GM18909 (cell line): Measurements from ENCODE around the gene RAB10.
"Not testable (repeated sequence)": the region's sequence is repeated elsewhere in the genome, so short reads cannot be mapped to it uniquely, and the experiment has no call there.

Source experiments
- ATAC-seq: cut with Tn5 transposase; IDR thresholded peaks from one replicate; pipeline ENCODE4 v1.9.1; 2021; ENCODE audit warnings: mild to moderate bottlenecking; ENCODE audit not compliant: unreplicated experiment, poor library complexity

The RAB10 gene

DNA sequence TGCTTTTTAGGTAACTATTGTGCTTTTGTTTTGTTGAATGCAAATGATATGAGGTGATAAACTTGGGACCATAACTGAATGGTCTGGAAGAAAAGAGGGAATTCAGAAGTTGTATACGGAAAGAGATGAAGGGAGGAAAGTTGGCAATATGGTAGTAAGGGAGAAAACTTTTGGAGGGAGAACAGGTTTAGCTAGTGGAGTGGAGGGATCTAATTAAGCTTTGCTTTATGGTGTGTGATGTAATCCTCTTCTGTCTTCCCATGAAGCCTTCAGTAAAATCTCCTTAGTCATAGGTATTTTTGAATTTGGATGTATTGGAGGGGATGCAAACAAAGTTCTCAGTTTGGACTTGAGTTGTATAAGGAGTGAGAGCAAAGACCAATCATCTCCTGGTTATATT lies 20.2 kb upstream of the RAB10 start:
- ATAC-seq, result no peak

DNA sequence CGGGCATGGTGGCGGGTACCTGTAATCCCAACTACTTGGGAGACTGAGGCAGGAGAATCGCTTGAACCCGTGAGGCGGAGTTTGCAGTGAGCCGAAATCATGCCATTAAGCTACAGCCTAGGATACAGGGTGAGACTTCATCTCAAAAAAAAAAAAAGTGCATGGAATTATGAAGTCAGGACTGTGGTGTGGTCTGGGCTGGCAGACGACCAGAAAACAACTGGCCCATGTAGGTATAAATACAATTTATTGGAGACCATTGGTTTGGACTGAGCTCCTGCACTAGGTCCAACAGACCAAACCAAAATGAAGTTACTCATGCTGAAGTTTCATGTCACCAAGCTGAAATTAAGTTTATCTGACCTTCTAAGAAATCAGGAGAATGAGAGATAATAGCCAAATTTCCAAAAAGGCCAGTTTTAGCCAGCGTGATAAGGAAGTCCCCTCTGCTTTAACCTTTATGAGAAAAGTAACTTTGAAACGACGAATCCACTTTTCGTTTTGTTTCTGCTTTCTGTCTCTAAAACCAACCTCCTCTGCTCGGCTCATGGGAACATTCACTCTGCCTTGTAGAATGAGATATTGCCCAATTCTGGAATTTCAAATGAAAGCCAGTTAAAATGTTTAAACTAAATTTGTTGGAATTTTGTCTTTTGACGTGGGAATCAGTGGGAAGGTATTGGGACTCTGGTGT lies 17.7 kb upstream of the RAB10 start:
- ATAC-seq, result no peak

DNA sequence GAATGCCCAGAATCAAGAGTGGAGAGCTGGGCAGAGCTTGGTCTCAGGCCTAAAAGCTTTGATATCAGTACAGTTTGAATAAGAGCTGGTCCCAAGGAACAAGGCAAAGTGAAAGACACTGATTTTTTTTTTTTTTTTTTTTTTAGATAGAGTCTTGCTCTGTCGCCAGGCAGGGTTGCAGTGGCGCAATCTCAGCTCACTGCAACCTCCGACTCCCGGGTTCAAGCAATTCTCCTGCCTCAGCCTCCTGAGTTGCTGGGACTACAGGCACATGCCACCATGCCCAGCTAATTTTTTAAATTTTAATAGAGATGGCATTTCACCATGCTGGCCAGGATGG lies 17.2 kb upstream of the RAB10 start:
- not testable (repeated sequence) for ATAC-seq

DNA sequence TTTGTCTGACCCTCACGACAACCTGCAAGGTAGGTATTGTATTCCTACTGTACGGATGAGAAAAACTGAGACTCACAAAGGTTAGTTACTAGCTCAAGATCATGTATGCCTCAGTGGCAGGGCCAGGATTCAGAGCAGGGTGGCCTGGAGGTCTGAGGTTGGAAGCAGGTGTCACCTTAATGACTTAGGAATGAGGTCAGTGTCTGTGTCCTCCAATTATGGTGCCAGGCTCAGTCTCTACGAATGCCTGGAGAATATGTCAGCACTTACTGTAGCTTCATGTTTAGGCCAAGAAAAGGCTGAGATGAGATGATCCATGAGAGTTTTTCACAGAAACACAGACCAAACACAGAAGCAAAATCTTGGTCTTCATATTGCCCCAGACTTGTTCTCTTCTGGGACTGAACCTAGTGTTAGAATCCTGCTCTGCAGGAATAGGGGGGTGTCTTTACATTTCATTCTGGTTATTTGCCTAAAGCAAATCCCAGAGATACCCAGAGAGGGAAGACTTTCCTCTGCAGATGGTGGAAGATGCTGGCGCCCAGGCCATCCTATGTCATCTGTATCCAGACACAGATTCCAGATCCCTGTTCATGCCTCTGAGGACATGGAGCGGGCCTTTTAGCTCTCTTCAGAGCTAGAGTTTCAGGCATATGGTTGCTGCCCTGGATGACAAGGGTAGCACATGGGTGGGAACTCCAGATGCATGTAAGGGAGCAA lies 16.3 kb upstream of the RAB10 start:
- no peak for ATAC-seq

DNA sequence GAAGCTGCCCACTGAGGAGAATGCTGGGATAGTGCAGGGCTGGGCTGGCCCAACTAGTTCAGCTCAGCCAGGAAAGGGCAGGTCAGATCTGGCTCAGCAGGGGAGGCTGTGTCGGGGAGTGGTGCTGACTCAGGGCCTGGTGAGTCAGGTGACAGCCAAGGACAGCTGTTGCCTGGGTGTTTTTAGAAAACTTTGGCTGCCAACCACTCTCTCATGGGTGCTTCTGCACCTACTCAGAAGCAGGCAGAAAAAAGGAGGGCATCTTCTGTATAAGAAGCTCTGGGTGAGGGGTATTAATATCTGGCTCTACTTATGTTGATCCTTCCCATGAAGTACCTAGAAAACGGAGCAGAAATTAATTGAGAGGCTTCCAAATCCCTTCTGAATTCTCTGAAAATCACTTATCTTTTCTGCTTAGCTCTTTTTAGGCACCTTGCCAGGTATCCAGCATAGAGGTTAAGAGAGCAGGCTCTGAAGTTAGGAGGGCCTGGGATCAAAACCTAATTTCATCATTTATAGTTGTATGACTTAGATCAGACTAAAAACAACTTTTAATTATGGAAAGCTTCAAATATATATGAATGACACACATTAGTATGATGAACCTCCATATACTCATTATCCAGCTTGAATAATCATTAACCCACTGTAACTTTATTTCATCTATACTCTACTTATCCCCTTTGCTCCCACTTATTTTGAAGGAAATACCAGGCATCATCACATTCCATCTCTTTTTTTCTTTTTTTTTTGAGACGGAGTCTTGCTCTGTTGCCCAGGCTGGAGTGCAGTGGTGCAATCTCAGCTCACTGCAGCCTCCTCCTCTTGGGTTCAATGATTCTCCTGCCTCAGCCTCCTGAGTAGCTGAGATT lies 15.5 kb upstream of the RAB10 start:
- ATAC-seq, result no peak

DNA sequence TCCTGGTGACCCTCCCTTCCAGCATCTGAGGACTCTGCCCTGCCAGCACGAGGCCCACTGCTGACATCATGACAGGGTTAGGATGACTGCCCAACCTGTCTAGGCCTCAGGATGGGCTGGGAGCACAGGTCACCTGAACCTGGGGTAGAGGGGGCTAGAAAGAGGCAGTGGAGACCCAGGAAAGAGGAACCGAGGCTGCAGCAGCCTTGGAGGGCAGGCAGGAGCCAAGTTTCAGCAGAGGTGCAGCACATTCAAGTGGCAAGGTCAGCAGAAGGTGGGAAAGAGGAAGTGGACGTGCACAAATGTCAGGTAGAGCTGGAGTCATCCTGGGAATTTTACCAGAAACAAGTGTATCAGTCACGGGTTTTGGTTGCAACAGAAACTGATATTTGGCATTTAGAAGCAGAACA lies 13.6 kb upstream of the RAB10 start:
- no peak for ATAC-seq

DNA sequence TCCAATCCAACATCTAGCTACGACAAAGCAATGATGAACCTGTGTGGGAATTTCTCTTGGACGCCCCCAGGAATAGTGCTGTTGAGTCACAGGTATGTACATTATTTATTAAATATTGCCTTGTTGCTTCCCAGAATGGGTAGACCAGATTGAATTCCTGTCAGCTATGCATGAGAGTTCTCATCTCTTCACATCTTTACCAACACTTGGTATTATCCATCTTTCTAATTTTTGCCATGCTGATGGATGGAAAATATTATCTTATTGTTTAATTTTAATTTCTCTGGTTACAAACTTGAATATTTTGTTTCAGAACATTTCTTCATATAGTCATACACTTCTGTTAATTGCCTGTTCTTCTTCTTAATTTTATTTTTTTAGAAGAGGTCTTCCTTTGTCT lies 9.6 kb upstream of the RAB10 start:
- no peak for ATAC-seq

DNA sequence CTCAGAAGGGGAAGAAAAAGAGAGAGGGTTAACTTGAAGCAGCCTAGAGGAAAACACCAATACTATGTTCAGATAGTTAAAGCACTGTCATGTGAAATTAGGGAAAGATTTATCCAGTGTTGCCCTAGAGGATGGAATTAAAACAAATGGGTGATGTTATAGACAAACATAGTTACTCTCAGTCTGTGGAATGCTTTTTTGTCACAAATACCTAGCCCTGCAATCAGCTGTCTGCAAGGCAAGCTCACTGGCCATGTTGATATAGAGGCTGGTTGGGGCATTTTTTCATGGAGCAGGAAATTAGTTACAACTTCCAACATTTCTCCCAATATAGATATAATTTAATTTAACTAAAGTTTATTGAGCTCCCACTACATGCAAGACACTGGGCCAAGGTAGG lies 8.4 kb upstream of the RAB10 start:
- no peak for ATAC-seq

DNA sequence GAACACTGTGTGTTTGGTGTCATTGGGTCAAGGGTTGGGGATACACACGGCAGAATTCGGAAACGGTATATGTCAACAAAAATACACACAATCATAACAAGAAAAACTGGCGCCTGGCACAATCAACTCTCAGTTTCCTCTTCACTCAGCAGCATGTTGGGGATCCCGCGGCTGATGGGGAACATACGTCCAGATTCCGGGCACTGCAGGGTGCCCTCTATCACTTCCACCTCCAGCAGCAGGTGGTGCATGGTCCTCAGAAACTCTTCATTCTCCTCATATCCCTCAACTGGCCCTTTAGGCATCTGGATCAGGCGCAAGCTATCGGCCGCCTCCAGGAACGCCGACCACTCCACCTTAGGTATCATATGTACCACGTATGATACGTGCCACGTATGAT lies 5.8 kb upstream of the RAB10 start:
- ATAC-seq, result not testable (repeated sequence)

DNA sequence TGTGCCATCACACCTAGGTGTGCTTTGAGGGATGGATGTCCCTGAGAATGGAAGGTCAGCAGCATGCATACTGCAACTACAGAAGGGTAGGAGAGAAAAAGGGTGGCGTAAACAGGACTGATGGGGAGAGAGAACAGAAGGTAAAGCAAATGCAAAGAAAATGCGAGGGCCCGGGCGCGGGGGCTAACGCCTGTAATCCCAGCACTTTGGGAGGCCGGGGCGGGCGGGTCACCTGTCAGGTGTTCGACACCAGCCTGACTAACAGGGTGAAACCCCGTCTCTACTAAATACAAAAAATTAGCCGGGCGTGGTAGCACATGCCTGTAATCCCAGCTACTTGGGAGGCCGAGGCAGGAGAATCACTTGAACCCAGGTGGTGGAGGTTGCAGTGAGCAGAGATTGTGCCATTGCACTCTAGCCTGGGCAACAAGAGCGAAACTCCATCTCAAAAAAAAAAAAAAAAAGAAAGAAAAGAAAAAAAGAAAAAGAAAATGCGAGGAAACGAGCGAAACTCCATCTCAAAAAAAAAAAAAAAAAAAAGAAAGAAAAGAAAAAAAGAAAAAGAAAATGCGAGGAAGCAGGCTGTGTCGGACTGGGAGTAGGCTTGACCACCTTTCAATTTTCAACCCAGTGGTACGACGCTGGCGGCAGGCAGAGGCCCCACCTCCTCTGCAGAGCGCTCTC lies 1.2 kb upstream of the RAB10 start:
- ATAC-seq, result not testable (repeated sequence)

DNA sequence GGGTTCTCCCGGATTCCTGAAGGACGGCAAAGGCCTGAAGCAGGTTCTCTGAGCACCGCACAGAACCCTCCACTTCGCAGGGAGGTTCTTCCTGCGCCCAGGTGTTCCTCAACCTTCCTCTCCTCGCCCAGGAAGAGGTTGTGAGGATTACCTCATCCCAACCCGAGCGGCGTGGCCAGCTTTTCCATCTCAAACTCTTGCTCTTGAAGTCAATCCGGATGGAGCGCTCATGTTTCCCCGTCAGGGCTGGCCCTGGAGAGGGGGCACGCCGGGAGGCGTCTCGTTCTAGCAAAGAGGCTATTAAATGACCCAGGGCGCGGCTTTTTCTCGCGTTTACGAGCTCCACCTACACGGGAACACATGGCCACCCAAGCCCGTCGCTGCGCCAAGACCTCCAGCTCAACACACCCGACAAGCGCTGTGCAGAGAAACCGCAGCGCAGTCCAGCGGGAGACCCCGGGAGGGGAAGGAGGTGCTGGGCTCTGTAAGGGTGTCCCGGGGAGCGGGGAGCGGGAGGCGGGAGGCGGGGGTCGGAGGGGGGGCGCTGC lies 540 bp upstream of the RAB10 start:
- peak; percentile 5 for ATAC-seq

DNA sequence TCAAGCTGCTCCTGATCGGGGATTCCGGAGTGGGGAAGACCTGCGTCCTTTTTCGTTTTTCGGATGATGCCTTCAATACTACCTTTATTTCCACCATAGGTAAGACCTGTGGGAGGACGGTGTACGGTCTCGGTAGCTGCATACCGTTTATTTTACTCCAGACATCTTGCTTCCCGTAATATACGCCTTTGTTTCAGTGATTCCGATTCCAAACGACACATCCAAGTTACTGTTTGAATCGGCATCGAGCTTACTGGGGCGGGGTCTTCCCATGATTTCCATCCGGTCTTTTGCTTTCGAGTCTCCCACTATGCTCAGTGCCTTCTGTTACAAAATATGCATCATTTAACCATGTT lies 731 bp downstream of the RAB10 start:
- no peak for ATAC-seq

DNA sequence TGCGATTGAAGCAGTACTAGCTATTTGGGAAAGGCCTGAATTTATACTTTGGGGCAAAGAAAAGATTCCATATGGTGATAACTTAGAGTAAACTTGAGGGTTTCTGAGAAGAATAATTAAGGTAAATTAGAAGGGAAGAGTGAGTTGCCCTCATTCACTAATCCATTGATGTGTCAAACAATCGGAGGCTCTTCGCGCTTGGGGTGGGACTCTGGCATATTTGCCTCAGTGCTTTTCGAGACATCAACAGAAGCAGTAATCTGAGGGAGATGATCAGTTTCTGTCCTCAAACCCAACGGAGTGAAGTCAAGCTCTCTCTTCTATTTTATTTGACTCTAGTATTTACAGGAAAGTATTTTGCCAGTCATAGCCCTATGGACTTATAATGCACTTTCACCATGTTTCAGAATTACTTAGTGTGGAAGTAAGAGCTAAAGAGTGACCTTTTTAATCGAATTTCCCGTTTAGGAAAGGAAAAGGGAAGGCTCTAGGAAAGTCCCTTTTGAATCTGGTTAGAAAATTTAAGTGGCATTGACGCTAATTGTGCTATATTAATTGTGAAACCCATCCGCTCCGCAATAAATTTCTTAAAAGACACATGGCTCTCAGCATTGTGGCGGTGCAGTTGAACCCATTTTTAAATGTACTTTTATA lies 1.3 kb downstream of the RAB10 start:
- ATAC-seq, result no peak

DNA sequence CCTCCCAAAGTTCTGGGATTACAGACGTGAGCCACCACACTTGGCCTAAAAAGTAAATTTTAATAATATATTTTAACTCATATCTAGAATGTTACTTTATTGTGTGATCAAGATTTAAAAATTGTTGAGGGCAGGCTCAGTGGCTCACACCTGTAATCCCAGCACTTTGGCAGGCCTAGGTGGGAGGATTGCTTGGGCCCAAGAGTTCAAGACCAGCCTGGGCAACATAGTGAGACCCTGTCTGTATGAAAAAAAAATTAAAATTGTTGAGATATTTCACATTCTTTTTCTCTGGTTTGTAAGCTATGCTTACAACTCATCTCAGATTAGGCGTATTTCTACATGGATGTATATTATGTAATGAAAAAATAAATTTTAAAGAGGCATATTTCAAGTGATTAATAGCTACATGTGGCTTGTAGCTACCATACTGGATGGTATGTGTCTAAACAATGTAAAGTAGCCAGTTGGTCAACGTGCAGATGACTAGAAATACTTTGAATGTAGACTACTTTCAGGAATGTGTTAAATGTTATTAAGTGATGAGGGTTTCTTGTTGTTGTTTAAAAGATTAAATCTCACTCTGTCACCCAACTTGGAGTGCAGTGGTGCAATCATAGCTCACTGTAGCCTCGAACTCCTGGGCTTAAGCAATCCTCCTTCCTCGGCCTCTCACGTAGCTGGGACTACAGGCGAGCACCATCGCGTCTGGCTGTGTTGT lies 5.9 kb downstream of the RAB10 start:
- no peak for ATAC-seq

DNA sequence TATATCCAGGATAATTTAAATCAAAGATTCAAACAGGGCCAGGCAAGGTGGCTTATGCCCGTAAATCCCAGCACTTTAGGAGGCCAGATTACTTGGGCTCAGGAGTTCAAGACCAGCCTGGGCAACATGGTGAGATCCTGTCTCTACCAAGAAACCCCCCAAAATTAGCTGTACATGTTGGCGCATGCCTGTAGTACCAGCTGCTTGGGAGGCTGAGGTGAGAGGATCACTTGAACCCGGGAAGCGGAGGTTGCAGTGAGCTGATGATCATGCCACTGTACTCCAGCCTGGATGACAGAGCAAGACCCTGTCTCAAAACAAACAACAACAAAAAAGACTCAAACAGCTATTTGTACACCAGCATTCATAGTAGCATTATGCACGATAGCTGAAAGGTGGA lies 9.2 kb downstream of the RAB10 start:
- no peak for ATAC-seq

DNA sequence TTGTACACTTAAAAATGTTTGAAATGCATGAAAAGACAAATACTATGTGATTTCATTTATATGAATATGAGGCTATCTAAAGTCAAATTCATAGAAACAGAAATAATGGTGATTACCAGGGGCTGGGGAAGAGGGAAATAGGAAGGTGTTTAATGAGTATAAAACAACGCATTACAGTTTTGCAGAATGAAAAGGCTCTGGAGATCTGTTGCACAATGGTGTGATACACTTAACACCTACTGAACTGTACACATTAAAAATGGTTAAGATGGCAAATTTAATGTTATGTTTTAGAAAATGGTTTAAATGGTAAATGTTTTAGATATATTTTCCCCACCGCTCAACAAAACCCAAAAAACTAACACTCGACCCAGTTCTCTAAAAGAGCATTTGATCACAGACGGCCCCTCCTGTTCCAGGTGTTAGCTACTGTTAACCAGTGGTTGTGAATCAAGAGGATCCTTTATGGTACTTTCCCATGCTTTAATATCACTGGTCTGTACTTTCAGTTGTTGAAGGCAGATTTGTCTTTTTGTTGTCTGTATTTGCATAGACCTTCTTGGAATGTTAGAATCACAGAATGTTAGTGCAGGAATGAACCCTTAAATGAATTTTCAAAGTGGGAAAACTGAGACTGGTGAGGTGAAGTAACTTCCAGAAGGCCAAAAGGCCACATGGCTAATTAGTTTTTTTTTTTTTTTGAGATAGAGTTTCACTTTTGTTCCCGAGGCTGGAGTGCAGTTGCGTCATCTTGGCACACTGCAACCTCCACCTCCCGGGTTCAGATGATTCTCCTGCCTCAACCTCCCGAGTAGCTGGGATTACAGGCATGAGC lies 10.2 kb downstream of the RAB10 start:
- peak; percentile 54 for ATAC-seq

DNA sequence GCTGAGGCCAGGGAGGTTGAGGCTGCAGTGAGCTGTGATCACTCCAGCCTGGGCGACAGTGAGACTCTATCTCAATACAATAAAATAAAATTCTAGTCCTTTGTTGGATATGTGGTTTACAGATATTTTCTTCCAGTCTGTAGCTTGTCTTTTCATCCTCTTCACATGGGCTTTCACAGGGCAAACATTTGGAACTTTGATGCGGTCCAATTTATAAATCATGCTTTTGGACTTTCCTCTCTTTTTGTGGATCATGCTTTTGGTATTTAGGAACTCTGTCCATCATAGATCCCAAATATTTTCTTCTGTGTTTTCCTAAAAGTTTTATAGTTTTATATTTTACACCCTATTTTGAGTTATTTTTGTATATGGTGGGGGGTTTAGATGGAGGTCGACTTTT lies 14.9 kb downstream of the RAB10 start:
- no peak for ATAC-seq

DNA sequence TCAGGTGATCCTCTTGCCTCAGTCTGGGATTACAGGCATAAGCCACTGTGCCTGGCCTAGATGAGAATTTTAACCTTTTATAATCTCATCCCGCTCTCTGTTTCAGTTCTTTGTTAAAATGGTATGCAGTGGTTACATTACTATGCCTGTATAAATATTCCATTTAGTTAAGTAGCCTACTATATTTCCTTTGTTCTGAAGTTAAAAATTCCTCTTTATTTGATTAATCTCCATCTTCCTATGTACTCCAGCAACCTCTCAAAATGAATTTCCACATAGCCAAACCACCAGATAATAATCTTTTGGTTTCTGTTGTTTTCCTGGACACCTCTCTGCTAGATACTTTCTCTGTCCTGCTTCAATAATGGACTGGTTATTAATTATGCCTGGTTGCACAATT lies 15.8 kb downstream of the RAB10 start:
- no peak for ATAC-seq

DNA sequence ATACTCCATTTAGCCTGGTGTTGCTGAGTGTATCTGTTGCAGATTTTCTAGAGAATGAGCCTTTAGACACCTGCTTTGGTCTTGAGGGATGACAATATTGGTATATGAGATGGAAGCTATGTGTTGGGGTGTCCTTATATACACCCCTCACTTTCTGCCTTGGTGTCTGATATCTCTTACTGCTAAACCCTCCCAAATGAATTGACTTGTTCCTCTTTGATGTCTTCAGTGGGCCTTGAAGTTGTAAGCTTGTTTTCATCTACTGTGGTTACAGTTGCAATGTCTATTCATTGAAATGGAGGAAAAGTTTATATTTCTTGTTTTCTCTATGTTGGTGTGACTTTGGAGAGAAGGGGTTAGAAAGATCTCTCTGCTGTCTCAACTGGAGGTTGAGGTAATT lies 18.9 kb downstream of the RAB10 start:
- no peak for ATAC-seq
